ENCODE data around the gene KBTBD13.

KBTBD13 gene

GRCh38 chr15:65052956-65053355 is 23.6 kb upstream of the KBTBD13 start:
- DNase-seq = no peak

DNA sequence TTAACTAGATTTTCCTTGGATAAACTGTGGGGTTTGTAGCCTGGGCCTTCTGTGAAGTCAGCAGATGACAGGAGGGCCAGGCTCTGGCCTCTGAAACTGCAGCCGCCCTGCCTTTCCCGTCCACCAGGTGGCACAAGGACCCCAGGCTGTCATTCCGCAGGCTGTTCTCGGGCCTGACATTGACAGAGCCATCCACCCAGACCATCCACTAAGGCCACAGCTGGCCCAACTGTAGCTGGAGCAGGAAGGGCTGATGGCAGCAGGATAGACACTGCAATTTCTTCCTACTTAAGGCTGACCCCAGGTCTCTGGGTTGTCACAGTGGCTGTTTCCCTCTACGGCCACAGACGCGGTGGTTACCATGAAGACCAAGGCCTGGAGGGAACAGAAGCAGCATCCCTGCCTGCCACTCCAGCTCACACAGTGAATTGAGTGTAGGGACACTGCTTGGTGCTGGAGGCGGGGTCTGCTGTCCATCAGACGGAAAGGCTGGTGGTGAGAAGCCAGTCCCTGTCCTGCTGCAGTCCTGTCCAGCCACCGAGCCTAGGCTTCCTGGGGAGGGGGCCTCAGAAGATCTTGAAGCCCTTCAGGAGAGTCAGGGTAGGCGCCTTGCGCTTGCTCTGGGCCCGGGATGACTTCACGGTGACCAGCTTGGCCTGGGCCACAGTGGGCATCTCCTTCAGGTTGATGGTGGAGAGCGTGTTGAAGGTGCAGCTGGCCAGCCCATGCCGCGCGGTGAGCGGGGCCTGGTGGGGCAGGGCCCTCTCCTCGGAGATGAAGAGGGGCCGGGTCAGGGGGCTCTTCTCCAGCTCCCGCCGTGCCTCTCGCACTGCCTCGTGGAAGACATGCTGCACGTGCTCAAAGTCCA is 22.0 kb upstream of the KBTBD13 start:
- peak; percentile 88 for DNase-seq

- DNase-seq = no peak
Observed at GRCh38 chr15:65055201-65055870, 21.2 kb upstream of the KBTBD13 start.

- no peak for DNase-seq
Observed at GRCh38 chr15:65056106-65056505, 20.4 kb upstream of the KBTBD13 start.

DNA sequence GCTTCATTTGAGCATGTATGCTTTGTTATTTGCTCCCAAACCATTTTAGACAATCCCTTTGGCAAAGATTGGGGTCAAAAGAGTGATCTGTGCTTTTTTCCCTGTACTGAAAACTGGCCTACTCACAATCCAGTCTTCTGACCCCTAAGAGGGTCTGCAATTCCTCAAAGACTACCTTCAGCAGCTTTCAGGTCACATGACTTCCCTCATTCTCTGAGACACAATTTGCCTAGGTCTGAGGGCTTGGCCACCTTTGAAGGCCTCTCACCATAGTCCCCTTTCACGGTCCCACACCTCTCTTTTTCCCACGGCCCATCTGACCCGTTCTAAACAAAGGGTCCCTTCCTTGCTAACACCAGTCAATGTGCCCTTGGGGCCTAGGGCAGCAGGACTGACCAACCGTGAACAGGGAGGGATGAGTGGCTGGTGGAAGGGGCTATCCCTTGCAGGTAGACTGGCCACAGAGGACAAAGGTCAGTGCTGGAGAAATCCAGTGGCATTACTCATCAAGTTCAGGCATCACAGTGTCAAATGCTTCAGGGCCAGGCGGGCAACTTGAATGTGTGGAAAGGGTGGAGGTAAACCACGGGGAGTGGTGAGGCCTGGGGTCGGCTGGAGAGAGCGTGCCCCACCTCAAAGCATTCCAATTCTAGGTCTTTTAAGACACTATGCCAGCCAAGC is 19.5 kb upstream of the KBTBD13 start:
- no peak for DNase-seq

- no peak for DNase-seq
Observed at GRCh38 chr15:65057549-65057940, 19.0 kb upstream of the KBTBD13 start.

GRCh38 chr15:65058394-65059368 is 17.9 kb upstream of the KBTBD13 start:
- no peak for DNase-seq

GRCh38 chr15:65059369-65059750 is 17.2 kb upstream of the KBTBD13 start:
- no peak for DNase-seq

DNA sequence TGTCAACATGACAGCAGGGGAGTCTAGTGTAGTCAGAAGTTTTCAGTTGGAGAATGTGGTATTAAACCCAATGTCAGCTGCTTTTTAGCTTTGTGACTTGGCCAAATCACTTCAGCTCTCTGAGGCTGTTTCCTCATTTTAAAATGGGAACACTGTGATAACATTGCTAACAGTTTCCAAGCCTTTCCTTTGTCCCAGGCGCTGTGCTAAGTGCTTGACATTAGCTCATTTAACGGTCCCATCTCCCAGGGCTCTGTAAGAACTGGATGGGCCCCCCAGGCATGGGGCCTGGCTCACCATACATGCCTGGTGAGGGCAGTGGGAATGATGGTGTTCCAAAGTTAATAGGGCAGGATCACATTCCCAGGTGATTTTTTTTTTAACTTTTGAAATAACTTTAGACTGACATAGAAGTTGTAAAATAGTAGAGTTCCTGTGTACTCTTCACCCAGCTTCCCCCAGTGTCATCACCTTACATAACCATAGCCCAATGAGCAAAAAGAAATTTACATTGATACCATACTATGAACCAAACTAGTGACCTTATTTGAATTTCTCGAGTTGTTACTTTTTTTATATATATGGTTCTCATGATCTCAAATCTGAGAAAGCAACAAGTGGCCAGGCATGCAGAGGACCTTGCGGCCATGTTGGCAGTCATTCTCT is 16.5 kb upstream of the KBTBD13 start:
- DNase-seq = no peak

DNA sequence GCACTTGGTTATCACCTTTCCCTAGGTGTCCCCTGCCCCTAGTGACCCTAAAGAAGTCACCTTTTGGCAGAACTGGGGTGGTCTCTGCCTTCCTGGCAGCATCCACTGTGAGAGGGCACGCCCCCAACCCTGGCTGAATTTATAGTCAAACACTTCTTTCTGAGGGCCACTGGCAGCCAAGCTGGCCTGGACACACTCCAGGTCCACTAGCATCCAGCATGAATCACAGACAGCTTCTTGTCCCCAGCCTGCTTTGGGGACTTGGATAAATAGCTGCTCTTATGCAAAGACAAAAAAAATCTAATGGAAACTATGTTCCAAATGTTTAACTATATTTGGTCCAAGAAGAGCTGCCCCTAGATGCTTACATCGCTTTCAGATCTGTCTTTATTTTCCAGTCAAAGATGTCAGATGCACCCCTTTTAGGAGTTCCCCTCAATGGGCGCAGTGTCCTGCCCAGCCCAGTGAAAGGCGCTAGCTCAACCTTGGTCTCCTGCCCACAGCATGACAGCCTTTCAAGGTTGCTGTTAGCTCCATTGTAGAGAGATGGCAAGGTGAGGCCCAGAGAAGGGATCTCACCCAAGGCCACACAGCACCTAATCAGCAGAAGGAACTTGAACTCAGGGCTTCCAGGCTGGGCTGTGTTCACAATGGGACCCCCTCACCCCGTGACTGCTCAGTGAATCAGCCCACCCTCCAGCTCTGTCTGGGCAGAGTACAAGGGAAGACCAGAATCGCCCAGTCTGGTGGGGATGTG is 15.7 kb upstream of the KBTBD13 start:
- DNase-seq = no peak

DNA sequence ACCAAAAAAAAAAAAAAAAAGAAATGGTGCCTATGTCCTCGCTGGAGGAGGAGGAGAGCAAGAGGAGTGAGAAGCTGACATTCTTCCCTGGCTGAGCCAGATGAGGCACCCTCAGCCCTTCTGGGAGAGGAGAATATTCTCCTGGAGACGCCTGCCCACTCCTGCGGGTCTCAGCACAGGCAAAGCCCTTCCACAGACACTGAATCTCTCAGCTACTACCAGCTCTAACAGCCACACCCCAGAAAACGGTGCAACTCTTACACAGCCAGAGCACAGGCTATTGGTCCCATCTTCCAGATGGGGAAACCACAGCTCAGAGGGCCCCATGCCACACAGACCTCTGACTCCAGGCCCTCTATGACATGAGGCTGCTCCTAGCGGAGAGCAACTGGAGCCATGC is 14.5 kb upstream of the KBTBD13 start:
- DNase-seq = no peak

DNA sequence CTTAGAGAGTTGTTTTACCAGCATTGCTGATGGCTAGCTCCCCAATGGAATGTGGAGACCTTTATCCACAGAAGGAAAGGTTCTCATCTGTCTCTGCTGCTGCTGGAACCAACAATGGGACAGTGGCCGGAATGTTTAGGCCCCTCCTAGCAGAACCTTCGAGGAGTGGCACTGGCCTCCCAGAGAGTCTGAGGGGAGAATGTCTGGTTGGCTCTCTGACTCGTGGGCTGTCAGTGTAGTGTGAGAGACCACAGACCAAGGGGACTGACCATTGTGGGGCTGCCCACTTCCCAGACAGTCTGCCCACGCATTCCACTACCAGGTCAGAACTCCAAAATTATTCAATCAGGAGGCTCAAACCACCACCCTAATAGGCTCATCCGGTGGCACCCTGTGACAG is 13.8 kb upstream of the KBTBD13 start:
- DNase-seq = no peak

- DNase-seq = no peak
Observed at GRCh38 chr15:65066001-65066634, 10.4 kb upstream of the KBTBD13 start.

GRCh38 chr15:65066635-65067316 is 9.8 kb upstream of the KBTBD13 start:
- DNase-seq = peak; percentile 23

DNA sequence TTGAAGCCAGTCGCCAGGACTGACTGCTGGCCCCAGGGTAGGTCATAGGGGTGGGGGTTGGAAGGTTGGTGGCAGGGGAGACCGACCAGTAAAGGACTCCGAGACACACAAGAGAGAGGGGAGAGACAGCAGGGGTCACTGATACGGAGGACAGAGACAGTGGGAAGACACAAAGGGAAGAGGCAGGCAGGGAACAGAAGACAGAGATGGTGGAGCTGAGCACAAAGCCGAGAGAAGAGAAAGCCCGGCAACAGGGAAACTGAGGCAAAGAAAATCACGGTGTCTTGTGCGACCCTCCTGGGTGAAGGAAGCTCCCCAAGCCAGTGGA is 9.3 kb upstream of the KBTBD13 start:
- DNase-seq = no peak

GRCh38 chr15:65067645-65068402 is 8.7 kb upstream of the KBTBD13 start, which contains the start of gene RASL12:
Gene RASL12, minus strand, starts transcription at chr15:65067991. Its CDS starts 156 bp downstream, at chr15:65067835.
- peak; percentile 30 for DNase-seq

DNA sequence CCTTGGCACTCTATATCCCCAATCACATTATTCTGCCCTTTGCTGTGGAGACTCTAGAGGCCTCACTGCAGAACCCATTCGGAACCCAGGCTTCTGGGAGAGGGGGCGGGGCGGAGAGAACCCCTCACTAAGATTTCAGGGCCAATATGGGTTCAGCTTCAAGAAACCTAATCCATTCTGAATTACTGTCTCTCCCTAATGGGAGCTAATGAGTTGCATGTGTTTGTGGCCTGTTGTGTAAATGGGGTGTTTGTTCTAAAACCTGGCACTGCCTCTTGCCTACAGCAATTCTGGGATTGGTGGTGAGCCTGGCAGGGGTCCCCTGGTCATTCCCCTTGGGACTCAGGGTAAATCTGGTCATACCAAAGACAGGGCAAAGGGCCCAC is 8.2 kb upstream of the KBTBD13 start:
- DNase-seq = no peak

DNA sequence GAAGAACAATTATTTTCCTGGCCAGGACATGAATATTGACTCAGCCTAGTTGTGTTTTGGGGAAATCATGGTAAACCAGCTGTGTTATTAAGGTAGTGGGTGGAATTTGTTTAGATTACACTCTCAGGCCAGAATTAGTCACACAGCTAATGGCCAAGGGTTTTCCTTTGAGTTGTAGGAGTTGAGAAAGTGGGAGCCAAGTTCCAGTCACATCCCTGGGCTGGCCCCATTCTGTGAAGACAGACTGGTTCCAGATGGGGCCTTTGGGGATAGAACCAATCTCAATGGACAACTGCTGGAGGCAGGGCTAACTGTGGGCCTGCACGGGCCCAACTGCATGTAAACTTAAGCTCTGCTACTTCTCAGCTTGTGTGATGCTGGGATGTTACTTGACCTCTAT is 7.4 kb upstream of the KBTBD13 start:
- DNase-seq = no peak

DNA sequence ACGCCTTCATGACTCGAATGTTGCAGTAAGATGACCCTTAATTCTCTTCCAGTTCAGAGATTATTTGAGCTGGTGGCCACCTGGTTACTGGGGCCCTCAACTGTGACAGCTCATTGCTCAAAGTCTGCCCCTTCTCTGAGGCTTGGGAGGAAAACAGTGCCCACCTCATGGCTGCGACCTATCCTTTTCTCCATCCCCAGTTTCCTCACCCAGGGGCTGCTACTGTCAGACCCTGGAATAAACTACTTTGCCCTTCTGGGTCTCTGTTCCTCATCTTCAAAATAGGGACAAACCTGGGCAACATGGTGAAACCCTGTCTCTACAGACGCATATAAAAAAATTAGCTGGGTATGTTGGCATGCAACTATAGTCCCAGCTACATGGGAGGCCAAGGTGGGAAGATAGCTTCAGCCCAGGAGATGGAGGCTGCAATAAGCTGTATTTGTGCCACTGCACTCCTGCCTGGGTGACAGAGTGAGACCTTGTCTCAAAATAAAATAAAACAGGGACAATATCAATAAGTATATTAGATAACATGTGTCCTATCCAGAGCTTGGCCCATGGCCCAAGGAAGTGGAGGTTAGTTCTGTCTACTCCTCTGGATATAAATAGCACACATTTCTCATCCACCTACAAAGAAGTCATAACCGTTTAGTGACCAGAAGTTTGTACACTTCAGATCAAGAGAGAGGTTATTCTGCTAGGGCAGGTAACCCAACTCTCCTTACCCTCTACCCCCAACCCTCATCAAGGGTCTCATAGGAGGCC is 6.6 kb upstream of the KBTBD13 start:
- DNase-seq = no peak
